ENCODE data around the gene C16orf90.
"Not testable (repeated sequence)": the region's sequence is repeated elsewhere in the genome, so short reads cannot be mapped to it uniquely, and the experiment has no call there.

Gene C16orf90

GRCh38 chr16:3482659-3483241 lies 12.5 kb downstream of the C16orf90 start:
- DNase-seq: no peak

DNA sequence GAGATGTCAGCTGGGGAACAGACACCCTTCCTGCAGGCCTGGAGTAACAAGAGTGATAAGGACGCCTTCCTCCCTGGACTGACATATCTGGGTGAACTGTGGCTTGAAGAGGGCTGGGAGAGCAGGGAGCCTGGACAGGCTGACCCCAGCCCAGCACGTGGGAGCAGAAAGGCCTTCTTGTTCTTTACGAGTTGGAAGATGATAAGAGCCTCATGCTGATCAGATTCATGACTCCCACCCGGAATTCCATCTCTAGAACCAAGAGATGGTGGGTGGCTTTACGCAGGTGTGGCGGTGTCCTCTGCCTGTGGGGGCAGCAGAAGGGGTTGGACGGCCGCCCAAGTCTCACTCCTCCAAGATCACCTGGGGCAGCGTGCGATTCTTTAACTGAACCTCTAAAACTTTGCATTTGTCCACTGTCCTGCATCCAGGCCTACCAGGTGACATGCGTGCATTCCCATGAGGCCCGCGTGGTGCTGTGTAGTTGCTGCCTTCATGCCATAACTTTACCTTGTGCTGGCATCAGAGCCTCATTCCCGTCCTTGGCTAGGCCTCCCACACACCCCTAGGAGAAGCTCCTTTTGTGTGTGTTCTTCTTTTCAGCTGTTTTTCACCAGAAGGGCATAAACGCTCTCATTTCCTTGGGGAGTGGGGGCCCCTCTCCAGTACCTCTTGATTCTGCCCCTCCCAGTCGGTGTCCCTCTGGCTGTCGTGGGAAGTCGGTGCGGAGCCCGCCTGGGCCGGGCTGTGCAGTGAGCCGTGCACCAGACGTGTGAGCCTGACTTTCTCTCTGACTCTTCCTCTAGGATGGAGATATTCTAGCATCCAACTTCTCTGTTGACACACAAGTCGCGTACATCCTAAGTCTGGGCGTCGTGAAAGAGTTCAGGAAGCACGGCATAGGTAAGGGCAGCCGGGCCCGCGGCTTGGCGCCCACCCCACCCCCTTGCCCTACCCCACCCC lies 13.3 kb downstream of the C16orf90 start:
- no peak for DNase-seq

DNA sequence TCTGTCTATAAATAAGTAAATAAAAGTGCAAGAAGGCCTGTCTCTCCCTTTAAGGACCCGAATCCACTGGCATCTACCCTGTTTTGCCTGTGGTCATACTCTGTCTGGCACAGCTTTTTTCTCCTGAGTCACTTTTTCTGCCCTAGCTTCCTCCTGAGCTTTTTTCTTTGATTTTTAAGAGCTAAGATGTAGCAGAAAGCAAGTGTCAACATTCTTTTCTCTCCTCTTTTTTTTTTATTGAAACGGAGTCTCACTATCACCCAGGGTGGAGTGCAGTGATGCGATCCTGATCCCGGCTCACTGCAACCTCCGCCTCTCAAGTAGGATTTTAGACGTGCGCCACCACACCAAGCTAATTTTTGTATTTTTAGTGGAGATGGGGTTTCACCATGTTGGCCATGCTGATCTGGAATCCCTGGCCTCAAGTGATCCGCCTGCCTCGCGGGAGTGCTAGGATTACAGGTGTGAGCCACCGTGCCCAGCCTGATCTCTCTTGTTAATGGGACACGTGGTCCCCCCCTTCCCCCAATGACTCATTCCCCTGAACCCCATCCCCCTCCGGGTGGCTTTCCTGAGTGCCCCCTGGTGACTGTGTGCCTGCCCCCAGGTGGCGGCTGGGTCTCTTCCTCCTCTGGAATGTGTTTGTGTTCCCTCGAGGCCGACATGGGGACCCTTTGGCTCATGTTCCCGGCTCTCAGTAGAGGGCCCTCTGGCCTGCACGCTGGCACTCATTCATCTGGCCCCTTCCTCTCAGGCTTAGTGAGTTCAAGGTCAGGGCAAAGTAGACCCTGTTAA lies 14.2 kb downstream of the C16orf90 start:
- DNase-seq: no peak

- DNase-seq: no peak
Measured at GRCh38 chr16:3479654-3480216, 15.6 kb downstream of the C16orf90 start.

DNA sequence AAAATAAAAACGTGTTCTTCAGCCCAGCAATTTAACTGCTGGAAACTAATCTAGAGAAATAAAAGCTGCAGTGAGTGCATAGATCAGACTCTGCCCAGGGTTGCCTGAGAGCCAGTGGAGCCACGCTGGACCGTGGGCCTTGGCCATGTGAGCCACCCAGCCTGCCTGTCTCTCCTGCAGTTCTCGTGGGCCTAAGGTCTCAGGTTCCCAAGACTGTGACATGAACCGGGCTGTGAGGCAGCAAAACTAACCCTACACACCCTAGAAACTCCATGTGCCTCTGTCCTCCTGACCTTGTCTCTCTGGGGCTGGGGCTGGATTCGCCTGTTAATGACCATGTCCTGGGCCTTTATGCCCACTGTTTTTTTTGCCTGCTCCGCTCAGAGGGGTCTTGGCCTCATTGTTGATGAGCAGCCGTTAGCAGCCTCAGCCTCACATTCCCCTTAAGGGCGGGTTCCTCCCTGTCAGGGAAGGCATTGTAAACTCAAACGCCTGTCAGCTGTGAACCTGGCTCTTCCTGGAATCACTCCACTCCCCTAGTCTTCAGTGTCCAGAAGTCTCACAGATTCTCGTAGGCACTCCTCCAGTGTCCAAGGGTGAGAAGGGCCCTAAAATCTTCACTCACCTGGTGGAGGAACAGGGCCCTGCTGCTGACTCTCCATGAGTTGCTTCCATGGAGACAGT lies 16.9 kb downstream of the C16orf90 start:
- DNase-seq: no peak

GRCh38 chr16:3476409-3476808 lies 18.9 kb downstream of the C16orf90 start:
- DNase-seq: no peak

- no peak for DNase-seq
Measured at GRCh38 chr16:3475604-3476375, 19.5 kb downstream of the C16orf90 start.

DNA sequence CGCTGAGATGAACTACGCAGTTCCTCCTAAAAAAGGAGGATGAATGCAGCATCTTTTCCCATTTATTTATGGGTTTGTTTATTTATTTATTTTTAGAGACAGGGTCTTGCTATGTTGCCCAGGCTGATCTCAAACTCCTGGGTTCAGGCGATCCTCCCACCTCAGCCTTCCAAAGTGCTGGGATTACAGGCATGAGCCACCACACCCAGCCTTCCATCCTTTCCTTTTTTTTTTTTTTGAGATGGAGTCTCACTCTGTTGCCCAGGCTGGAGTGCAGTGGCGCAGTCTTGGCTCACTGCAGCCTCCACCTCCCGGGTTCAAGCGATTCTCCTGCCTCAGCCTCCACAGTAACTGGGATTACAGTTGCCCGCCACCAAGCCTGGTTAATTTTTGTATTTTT lies 20.4 kb downstream of the C16orf90 start:
- DNase-seq: not testable (repeated sequence)

DNA sequence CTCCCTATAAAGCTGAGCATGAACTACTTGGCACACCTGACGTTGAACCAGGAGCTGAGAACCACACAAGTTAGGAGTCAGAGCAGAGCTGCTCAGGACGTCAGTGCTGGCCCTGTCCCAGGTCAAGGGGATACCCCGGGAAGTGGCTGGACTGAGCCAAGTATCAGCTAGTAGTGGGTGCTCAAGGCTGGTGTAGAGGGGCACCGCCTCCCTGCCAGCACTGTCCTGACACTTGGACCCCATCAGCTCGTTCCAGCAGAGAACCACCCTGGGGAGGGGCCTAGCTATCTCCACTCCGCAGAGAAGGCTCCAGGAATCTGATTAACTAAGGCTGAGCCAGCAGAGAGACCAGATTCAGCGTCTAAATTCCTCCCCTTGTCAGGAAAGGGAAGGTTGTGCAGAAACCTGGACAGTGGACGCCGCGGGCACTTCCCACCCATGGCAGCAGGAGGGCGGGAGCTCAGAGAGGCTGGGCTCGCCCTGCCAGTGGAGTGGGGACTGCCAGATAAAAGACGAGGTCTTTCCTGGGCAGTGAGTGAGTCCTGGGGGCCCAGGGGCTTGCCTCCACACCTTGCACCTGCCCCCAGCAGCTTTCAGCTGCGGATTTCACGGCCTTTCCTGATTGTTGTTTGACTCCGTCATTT lies 21.0 kb downstream of the C16orf90 start:
- DNase-seq: no peak

DNA sequence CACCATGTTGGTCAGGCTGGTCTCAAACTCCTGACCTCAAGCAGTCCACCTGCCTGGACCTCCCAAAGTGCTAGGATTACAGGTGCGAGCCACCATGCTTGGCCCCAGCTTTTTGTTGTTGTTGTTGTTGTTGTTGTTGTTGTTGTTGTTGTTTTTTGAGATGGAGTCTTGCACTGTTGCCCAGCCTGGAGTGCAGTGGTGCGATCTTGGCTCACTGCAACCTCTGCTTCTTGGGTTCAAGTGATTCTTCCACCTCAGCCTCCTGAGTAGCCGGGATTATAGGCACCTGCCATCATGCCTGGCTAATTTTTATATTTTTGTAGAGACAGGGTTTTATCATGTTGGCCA lies 21.7 kb downstream of the C16orf90 start:
- not testable (repeated sequence) for DNase-seq

DNA sequence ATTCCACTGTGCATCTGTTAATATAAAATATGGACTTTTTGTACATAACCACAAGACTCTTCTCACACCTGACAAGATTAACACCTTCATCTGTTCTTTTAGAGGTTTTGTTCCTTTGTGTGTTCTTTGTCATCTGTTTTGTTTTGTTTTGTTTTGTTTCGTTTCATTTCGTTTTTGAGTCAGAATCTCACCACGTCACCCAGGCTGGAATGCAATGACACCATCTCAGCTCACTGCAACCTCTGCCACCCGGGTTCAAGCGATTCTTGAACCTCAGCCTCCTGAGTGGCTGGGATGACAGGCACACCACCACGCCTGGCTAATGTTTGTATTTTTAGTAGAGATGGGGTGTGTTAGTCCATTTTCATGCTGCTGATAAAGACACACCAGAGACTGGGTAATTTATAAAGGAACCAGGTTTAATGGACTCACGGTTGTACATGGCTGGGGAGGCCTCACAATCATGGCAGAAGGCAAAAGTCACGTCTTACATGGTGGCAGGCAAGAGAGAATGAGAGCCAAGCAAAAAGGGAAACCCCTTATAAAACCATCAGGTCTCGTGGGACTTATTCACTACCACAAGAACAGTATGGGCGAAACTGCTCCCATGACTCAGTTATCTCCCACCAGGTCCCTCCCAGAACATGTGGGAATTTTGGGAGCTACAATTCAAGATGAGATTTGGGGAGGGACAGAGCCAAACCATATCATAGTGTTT lies 22.3 kb downstream of the C16orf90 start:
- DNase-seq: no peak

DNA sequence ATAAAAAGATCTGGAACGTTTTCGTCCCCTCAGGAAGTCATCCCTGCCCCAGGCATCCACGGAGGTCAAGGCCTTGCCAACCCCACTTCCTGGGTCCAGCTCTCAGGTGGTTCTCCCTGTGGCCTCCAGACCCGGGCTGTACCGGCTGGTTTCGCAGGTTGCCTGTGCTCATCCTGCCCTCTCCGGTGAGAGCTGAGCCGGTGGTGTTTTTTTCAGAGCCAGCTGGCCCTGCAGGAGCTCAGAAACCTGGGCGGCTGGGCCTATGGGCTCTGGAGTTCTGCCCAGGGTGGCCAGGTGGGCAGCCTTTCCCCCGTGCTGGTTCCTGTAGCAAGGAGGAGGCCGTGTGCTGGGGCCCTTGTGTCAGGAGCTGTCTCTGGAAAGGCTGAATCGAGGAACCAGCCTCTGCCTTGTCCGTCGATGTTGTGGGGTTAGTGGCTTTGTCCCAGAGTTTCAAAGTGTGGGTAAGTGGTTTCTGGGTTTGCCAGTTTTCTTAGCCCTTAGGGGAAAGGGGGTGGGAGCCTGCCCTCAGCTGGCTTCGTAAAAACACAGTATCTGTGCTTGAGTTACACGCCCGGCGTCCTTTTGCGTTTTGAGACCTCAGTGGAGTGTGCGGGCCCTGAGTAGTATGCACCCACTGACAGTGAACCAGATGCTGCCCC lies 23.6 kb downstream of the C16orf90 start:
- no peak for DNase-seq

DNA sequence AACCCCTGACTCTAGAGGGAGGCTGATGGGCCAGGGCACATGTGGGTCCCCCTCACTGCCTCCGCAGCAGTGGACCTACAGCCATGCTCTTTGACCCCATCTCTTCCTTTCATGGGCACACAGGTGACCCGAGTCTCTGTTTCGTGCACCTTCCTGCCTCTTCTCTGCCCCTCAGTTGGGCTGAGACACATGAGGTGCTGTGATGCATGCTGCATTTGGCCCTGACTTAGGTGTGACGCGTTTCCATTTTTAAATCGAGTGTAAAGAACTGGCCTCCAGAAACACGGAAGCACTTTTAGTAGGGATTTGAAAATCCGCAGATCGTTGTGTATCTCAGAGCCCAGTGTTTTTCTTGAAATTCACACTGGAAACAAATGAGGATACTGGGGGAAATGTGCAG lies 24.6 kb downstream of the C16orf90 start:
- DNase-seq: no peak

DNA sequence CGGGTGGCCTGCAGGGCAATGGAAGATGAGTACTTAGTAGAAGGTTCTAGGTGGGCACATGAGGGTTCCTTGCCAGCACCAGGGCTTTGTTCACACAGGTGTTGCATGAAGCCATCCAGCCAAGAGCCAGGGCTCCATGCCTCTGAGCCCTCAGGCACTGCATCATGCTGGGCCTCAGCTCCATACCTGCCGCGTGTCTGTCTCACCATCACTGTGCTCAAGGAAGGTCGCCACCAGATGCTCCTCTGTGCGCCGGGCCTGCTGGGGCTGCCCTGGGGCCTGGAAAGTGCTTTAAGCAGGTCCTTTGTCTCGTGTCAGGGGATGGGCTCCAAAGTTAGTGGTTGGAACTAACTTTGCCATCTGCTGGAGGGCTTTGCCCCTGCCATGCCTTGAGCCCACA lies 25.6 kb downstream of the C16orf90 start:
- DNase-seq: no peak

DNA sequence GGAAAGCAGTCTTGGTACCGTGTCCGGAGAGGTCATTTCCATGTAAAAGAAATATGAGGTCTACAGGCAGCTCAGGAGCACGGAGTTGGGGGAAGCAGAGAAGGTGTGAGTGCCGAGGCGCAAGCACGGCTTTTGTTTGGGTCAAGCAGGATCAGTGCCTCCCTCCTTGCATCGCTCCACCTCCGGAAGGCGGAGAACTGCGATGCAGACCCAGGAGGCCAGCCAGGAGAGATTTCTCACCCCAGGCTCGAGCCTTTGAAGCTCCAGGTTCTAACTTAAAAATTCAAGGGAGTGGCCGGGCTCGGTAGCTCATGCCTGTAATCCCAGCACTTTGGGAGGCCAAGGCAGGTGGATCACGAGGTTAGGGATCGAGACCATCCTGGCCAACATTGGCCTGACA lies 26.8 kb downstream of the C16orf90 start:
- no peak for DNase-seq

- no peak for DNase-seq
Measured at GRCh38 chr16:3467921-3468320, 27.4 kb downstream of the C16orf90 start.

DNA sequence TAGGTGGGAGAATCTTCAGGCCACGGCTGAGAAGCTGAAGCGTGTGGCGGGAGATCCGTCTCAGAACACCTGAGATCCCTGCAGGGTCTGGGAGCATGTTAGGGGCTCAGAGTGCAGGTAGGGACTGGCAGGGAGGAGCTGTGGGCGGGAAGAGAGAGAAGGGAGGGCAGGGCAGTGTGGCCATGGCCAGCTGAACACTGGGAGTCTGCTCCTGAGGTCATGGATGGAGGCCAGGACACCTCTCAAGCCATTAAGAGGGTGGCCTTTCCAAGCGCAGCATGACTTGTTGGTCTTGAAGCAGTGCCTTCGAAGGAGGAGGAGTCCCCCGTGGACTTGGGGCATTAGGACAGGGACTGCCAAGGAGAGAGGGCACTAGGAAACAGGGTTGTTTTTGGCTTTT lies 28.1 kb downstream of the C16orf90 start:
- no peak for DNase-seq

GRCh38 chr16:3465911-3466584 lies 29.2 kb downstream of the C16orf90 start:
- no peak for DNase-seq

- DNase-seq: no peak
Measured at GRCh38 chr16:3465301-3465700, 30.0 kb downstream of the C16orf90 start.

DNA sequence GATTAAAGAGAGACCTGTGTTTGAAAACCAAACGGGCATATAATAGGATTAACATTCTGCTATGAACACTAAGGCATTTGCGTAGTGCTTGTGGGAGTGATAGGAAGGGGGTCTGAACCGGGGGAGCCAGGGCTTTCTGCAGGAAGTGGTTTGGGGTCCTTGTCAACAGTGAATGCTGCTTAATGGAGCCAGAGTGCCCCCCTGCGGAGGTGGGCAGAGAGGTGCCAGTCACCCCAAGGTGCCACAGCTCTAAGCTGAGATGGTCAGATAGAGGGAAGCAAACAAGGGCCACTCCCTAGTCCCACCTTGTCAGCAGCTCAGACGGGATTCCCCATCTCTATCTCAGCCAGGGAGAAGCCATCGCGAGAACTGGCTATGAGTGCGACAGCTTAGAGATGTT lies 34.1 kb downstream of the C16orf90 start:
- no peak for DNase-seq

All from NCI-H146 (cell line).